Mesendoderm (in vitro differentiated cells): ENCODE measurements around the gene HOXA5.

Source experiments
- DNase-seq: peaks from one replicate; pipeline ENCODE4 v3.0.0; 2013
- H2AK5ac ChIP-seq: 2 replicates; pipeline ENCODE4 v1.6.1; 2013; ENCODE audit warnings: low read length, inconsistent platforms
- H2BK120ac ChIP-seq: 2 replicates; pipeline ENCODE4 v1.6.1; 2013; ENCODE audit warnings: low read depth, mild to moderate bottlenecking, low read length, moderate library complexity, mixed read lengths
- H2BK15ac ChIP-seq: replicated peaks from 2 replicates; pipeline ENCODE4 v1.6.1; 2013; ENCODE audit warnings: low read depth, mild to moderate bottlenecking, moderate library complexity
- H2BK5ac ChIP-seq: 2 replicates; pipeline ENCODE4 v1.6.1; 2013; ENCODE audit warnings: low read length, inconsistent platforms
- H3K18ac ChIP-seq: 2 replicates; pipeline ENCODE4 v1.6.1; 2013; ENCODE audit warnings: mild to moderate bottlenecking, low read length, mixed read lengths
- H3K23ac ChIP-seq: one replicate; pipeline ENCODE4 v1.6.1; 2013; ENCODE audit warnings: low read length
- H3K27ac ChIP-seq: 2 replicates; pipeline ENCODE4 v1.5.1; 2013; ENCODE audit warnings: low read depth, mild to moderate bottlenecking, inconsistent platforms, low read length, moderate library complexity
- H3K27me3 ChIP-seq: 2 replicates; pipeline ENCODE4 v1.6.1; 2013; ENCODE audit warnings: low read length, control low read depth, mild to moderate bottlenecking, inconsistent platforms; ENCODE audit not compliant: insufficient read depth, poor library complexity
- H3K36me3 ChIP-seq: 2 replicates; pipeline ENCODE4 v1.6.1; 2013; ENCODE audit warnings: low read length, inconsistent platforms; ENCODE audit not compliant: control insufficient read depth, insufficient read depth
- H3K4ac ChIP-seq: one replicate; pipeline ENCODE4 v1.6.1; 2013; ENCODE audit warnings: low read depth, mild to moderate bottlenecking, low read length, moderate library complexity
- H3K4me1 ChIP-seq: 2 replicates; pipeline ENCODE4 v1.6.1; 2013; ENCODE audit warnings: low read depth, low read length, inconsistent platforms; ENCODE audit not compliant: control insufficient read depth
- H3K4me2 ChIP-seq: 2 replicates; pipeline ENCODE4 v1.6.1; 2013; ENCODE audit warnings: low read length
- H3K4me3 ChIP-seq: 2 replicates; pipeline ENCODE4 v1.5.1; 2013; ENCODE audit warnings: mild to moderate bottlenecking, low read length
- H3K56ac ChIP-seq: one replicate; pipeline ENCODE4 v1.6.1; 2013; ENCODE audit warnings: low read length
- H3K79me1 ChIP-seq: 2 replicates; pipeline ENCODE4 v1.6.1; 2013; ENCODE audit warnings: low read length, inconsistent platforms
- H3K79me2 ChIP-seq: 2 replicates; pipeline ENCODE4 v1.6.1; 2013; ENCODE audit warnings: mild to moderate bottlenecking, low read length; ENCODE audit not compliant: control insufficient read depth, insufficient read depth
- H3K9ac ChIP-seq: 2 replicates; pipeline ENCODE4 v1.6.1; 2013; ENCODE audit warnings: low read length, inconsistent platforms
- H4K5ac ChIP-seq: one replicate; pipeline ENCODE4 v1.6.1; 2013; ENCODE audit warnings: low read length
- H4K8ac ChIP-seq: one replicate; pipeline ENCODE4 v1.6.1; 2013; ENCODE audit warnings: low read depth, mild to moderate bottlenecking, control low read depth, low read length, moderate library complexity
- WGBS: extraction: QIAGEN DNeasy Blood & Tissue Kit; methylation state at CpG from one replicate; pipeline ENCODE4 v1.1.7; 2013; ENCODE audit warnings: low lambda C conversion rate, missing lambda C conversion rate; ENCODE audit not compliant: insufficient coverage; ENCODE audit errors: extremely low coverage; 5-methylcytosine and 5-hydroxymethylcytosine counted together

Gene HOXA5

DNA sequence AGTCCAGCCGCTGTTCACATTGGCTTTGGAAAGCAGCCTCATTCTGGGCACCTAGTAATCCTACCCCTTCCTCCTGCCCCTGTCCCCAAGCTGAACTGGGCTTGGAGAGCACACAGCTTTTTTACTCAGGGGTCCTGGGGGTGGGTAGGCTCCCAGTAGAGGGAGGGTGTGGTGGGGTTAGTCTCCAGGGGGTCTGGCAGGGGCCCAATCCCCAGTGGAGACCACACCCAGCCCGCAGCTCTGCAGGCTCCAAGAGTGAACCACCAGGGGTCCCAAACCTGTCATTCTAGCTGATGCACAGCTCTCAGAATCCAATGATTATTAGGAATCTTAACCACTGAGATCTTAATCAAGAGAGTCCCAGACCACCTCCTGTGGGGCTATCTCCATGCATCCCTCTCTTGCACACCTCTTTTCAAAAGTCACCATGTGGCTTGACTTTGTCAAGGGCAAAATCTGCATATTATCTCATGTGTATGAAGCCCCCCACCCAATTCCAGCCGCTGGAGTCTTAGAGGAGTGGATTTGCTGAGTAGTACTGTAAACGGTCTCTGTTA lies 38.9 kb upstream of the HOXA5 start:
- H4K5ac ChIP-seq, result no peak overlapping the region
- no peak overlapping the region for H2BK5ac ChIP-seq
- H2BK120ac ChIP-seq, result no peak overlapping the region
- H3K9ac ChIP-seq, result no peak overlapping the region
- no peak overlapping the region for H3K4me2 ChIP-seq
- no peak overlapping the region for H2BK15ac ChIP-seq
- H3K27ac ChIP-seq, result no peak overlapping the region
- DNase-seq, result no peak
- no peak overlapping the region for H3K4ac ChIP-seq
- no peak overlapping the region for H3K18ac ChIP-seq
- no peaks in the 10 kb centered on the region for H3K79me1 ChIP-seq
- peaks cover 84% of the 10 kb centered on the region for H3K27me3 ChIP-seq
- H3K79me2 ChIP-seq, result no peaks in the 10 kb centered on the region
- H3K4me3 ChIP-seq, result no peak overlapping the region
- H3K56ac ChIP-seq, result no peak overlapping the region
- H3K36me3 ChIP-seq, result no peaks in the 10 kb centered on the region
- no peaks in the 10 kb centered on the region for H3K4me1 ChIP-seq
- no CpG with 5 or more reads among the region's 4 CpGs for WGBS
- H2AK5ac ChIP-seq, result no peak overlapping the region
- H4K8ac ChIP-seq, result no peak overlapping the region
- no peak overlapping the region for H3K23ac ChIP-seq

DNA sequence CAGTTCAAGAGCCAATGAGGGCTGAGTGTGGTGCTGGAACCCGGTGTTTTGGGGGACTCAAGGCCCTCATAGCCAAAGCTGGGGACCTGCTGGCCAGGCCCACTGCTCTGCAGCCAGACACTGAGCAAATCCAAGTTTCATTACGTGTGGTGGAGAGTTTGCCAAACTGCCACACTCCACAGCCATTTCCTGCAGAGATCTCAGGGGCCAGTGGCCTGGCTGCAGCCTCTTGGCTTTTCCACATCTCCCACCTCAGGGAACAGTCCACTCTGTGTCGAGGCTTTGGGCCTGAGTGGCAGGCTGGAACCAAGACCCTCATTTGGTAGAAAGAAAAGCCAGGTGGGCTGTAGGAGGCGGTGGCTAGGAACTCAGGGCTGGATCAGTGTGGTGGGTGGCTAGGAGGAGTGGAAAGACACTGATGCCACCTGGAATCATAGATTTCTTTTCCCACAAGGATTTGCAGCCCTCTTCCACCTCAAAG lies 38.4 kb upstream of the HOXA5 start:
- no peak overlapping the region for H3K27ac ChIP-seq
- no peak overlapping the region for H3K4ac ChIP-seq
- no peak overlapping the region for H2BK15ac ChIP-seq
- H3K4me1 ChIP-seq, result no peaks in the 10 kb centered on the region
- no peak for DNase-seq
- H3K27me3 ChIP-seq, result peaks cover 85% of the 10 kb centered on the region
- no peak overlapping the region for H3K18ac ChIP-seq
- H4K8ac ChIP-seq, result no peak overlapping the region
- H2BK120ac ChIP-seq, result no peak overlapping the region
- H3K4me2 ChIP-seq, result no peak overlapping the region
- H3K4me3 ChIP-seq, result no peak overlapping the region
- no peak overlapping the region for H2BK5ac ChIP-seq
- WGBS, result no CpG with 5 or more reads among the region's 4 CpGs
- no peak overlapping the region for H2AK5ac ChIP-seq
- no peak overlapping the region for H4K5ac ChIP-seq
- H3K79me1 ChIP-seq, result no peaks in the 10 kb centered on the region
- no peak overlapping the region for H3K9ac ChIP-seq
- no peak overlapping the region for H3K23ac ChIP-seq
- H3K79me2 ChIP-seq, result no peaks in the 10 kb centered on the region
- no peaks in the 10 kb centered on the region for H3K36me3 ChIP-seq
- no peak overlapping the region for H3K56ac ChIP-seq

DNA sequence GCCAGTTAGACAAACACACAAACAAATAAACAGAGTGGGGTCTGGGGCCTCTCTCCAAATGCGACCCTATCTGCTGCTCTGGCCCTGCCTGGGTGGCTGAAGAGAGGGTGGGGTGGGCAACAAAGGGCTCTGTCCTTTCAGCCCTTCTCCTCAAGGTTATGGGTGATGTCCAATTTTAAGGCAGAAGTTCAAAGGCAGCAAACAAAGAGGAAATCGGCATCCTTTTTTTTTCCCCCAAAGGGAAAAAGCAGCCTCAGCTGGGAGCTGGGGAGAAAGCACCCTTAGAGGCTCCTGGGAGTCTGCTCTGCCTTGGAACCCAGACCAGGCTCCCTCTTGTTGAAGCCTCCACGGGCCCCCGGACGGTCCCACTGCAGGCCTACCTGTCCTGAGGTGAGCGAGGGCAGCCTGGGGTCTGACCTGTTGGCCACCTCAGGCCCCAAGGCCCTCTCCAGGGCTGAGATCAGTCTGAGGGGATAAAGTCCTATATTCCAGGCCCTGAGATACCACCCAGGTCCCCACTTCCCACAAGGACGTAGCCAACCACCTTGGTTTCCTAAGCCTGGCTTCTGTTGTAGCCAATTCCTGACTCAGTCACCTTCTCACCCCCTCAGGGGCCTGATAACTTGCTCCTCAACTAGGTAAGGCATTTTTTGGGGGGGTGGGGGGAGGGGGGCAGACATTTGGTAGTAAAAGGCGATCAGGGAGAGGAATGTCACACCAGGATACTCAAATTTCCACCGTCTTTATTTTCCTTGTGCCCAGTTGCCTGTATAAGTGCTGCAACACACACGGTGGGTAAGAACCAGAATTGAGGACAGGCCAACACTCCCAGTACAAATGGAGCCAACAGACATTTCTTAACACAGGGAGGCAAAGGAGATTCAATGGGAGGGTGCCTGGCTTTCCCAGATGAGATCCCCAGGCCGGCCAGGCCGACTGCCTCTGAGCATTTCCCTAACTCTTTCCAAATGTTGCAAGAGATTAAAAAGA lies 37.2 kb upstream of the HOXA5 start:
- Histone ChIP-seq H2BK120ac (no peak overlapping the region), H4K5ac (no peak overlapping the region), H3K56ac (no peak overlapping the region), H3K79me2 (no peaks in the 10 kb centered on the region), H3K27me3 (peaks cover 87% of the 10 kb centered on the region), H3K4me3 (no peak overlapping the region), H2BK5ac (no peak overlapping the region), H3K4ac (no peak overlapping the region), H3K27ac (no peak overlapping the region), H3K18ac (no peak overlapping the region), H2AK5ac (no peak overlapping the region), H3K36me3 (no peaks in the 10 kb centered on the region), H3K9ac (no peak overlapping the region), H3K4me2 (no peak overlapping the region), H4K8ac (no peak overlapping the region), H3K4me1 (no peaks in the 10 kb centered on the region), H3K79me1 (no peaks in the 10 kb centered on the region), H3K23ac (no peak overlapping the region), H2BK15ac (no peak overlapping the region)
- no CpG with 5 or more reads among the region's 12 CpGs for WGBS
- DNase-seq, result no peak

- no peak overlapping the region for H3K4me3 ChIP-seq
- H3K27me3 ChIP-seq, result peaks cover 89% of the 10 kb centered on the region
Measured at GRCh38 chr7:27179503-27180430, 36.3 kb upstream of the HOXA5 start.

DNA sequence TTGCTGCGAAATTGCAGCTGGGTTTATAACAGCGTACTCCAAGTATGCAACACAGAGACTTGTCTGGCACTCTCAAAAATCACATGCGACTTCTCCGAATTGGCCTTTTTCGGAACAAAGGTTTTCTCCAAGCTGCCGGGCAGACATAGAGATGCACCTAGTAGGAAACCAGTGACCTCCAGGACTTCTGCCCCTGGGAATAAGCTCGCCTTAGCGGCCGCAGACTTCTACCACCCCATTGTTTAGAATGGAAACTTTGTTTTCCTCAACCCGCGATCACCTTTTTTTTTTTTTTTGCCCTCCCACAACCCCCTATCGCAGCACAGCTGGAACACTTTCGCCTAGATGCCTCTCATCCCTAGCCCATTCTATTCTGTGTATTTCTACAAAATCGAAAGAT lies 35.5 kb upstream of the HOXA5 start:
- Histone ChIP-seq H3K4me3 (no peak overlapping the region), H3K4ac (no peak overlapping the region), H3K9ac (no peak overlapping the region), H4K8ac (no peak overlapping the region), H2BK15ac (no peak overlapping the region), H4K5ac (no peak overlapping the region), H3K79me1 (no peaks in the 10 kb centered on the region), H3K27me3 (peaks cover 91% of the 10 kb centered on the region), H3K36me3 (no peaks in the 10 kb centered on the region), H2BK5ac (no peak overlapping the region), H3K23ac (no peak overlapping the region), H3K18ac (no peak overlapping the region), H3K79me2 (no peaks in the 10 kb centered on the region), H2AK5ac (no peak overlapping the region), H3K4me1 (no peaks in the 10 kb centered on the region), H3K56ac (no peak overlapping the region), H3K27ac (no peak overlapping the region), H2BK120ac (no peak overlapping the region), H3K4me2 (no peak overlapping the region)
- DNase-seq, result no peak
- WGBS, result no CpG with 5 or more reads among the region's 14 CpGs

More at GRCh38 chr7:27179503-27180430, 36.3 kb upstream of the HOXA5 start:
- Histone ChIP-seq H4K8ac (no peak overlapping the region), H2AK5ac (no peak overlapping the region), H2BK15ac (no peak overlapping the region), H3K79me1 (no peaks in the 10 kb centered on the region), H3K9ac (no peak overlapping the region), H3K27ac (no peak overlapping the region), H3K4ac (no peak overlapping the region), H3K18ac (no peak overlapping the region), H2BK5ac (no peak overlapping the region), H3K79me2 (no peaks in the 10 kb centered on the region), H3K36me3 (no peaks in the 10 kb centered on the region), H2BK120ac (no peak overlapping the region), H4K5ac (no peak overlapping the region), H3K56ac (peak overlapping the region; percentile 6), H3K4me2 (peak overlapping the region; percentile 58), H3K23ac (no peak overlapping the region), H3K4me1 (no peaks in the 10 kb centered on the region)
- no CpG with 5 or more reads among the region's 56 CpGs for WGBS
- DNase-seq, result peak; percentile 83
